K562 (cell line): ENCODE results near the gene IRF1. TPM values are rescaled to one million over a fixed set of nuclear protein-coding genes. Genes with fewer than 3 reads are reported as not detected.

Experiments
- ARNT ChIP-seq, 2 experiments: fragments of 450-650 bp; IDR thresholded peaks; 2 replicates each; pipeline ENCODE4 v1.6.1; 2016; ENCODE audit warnings: mild to moderate bottlenecking in 1 of 2
- CC2D1A ChIP-seq: fragments of 450-650 bp; IDR thresholded peaks from 2 replicates; pipeline ENCODE4 v1.6.1; 2017; ENCODE audit warnings: mild to moderate bottlenecking
- EP400 ChIP-seq: fragments of 450-650 bp; IDR thresholded peaks from 2 replicates; pipeline ENCODE4 v1.6.1; 2017; ENCODE audit warnings: antibody characterized with exemption, mild to moderate bottlenecking, moderate library complexity
- ESRRA ChIP-seq: fragments of 450-650 bp; IDR thresholded peaks from 2 replicates; pipeline ENCODE4 v1.6.1; 2014; ENCODE audit warnings: low read depth, mild to moderate bottlenecking, moderate library complexity, borderline replicate concordance
- ETV1 ChIP-seq: fragments of 450-650 bp; conservative IDR thresholded peaks from 2 replicates; pipeline ENCODE4 v1.6.1; 2016; ENCODE audit warnings: missing genetic modification characterization, control low read depth, low read depth, missing compliant biosample characterization
- NEUROD1 ChIP-seq: fragments of 150-350 bp; IDR thresholded peaks from 2 replicates; pipeline ENCODE4 v1.6.1; 2014; ENCODE audit warnings: borderline replicate concordance, low read length, low read depth; ENCODE audit not compliant: partially characterized antibody
- NRF1 ChIP-seq, 2 experiments: fragments of 450-650 bp; IDR thresholded peaks in 1 of 2; conservative IDR thresholded peaks in 1 of 2; 2 replicates each; pipeline ENCODE4 v1.6.1; 2014; ENCODE audit warnings: mild to moderate bottlenecking in 2 of 2
- RBM39 ChIP-seq: fragments of 200-400 bp; formaldehyde crosslinking; optimal IDR thresholded peaks from 2 replicates; pipeline ENCODE3; 2018; ENCODE audit warnings: low read depth, low read length
- SMC3 ChIP-seq: conservative IDR thresholded peaks from 2 replicates; pipeline ENCODE4 v1.6.1; 2011; ENCODE audit warnings: low read depth, low read length, improper control_type of control experiment; ENCODE audit not compliant: insufficient read depth
- SRF ChIP-seq, 2 experiments: fragments of 250-450, 450-650 bp in 1 of 2; sonication (Bioruptor Pico) in 1 of 2; sonication (generic) in 1 of 2; formaldehyde crosslinking; IDR thresholded peaks; 2 replicates each; pipeline versions ENCODE4 v1.5.0 to v1.5.1; 2020 to 2022; ENCODE audit warnings: mild to moderate bottlenecking in 1 of 2, missing genetic modification reagents in 1 of 2
- TBL1XR1 ChIP-seq, 2 experiments: IDR thresholded peaks; 2 replicates each; pipeline ENCODE4 v1.6.1; 2012; ENCODE audit warnings: improper control_type of control experiment in 2 of 2, low read length in 2 of 2, mild to moderate bottlenecking in 1 of 2
- TEAD4 ChIP-seq, 2 experiments: sonication (generic) in 1 of 2; formaldehyde crosslinking in 1 of 2; IDR thresholded peaks; 2 replicates each; pipeline versions ENCODE4 v1.6.1 to v1.8.0; 2012 to 2022; ENCODE audit warnings: borderline replicate concordance in 1 of 2, inconsistent platforms in 1 of 2, low read length in 1 of 2, mild to moderate bottlenecking in 1 of 2, missing genetic modification reagents in 1 of 2
- ZNF764 ChIP-seq: fragments of 250-450 bp; sonication (Bioruptor Pico); IDR thresholded peaks from 2 replicates; pipeline ENCODE4 v1.4.0; 2020; ENCODE audit warnings: low read depth, mild to moderate bottlenecking, moderate library complexity
- polyA plus RNA-seq, 8 experiments: library from polyadenylated mRNA; depleted of rRNA in 4 of 8; stranded (reverse) in 5 of 8; unstranded in 3 of 8; fragments of >200 nt; fragmentation: Nextera tagmentation in 2 of 8; fragmentation: Illumina TruSeq in 1 of 8; extraction: Ambion mirVana in 2 of 8; extraction: Trizol in 1 of 8; gene quantifications; 2 replicates each; pipeline versions ENCODE4 v1.2.1 to v1.2.3, GENCODE V29; 2011 to 2014; ENCODE audit warnings: inconsistent platforms in 1 of 8, missing spikeins in 1 of 8
- total RNA-seq, 7 experiments: library from RNA; depleted of rRNA in 6 of 7; stranded (reverse); fragments of >200 nt in 6 of 7; fragmentation: Illumina TruSeq in 2 of 7; extraction: Trizol in 2 of 7; gene quantifications; 2 replicates each; pipeline versions ENCODE4 v1.2.1 to v1.2.3, GENCODE V29; 2011 to 2021; ENCODE audit warnings: low replicate concordance in 1 of 7
- TF ChIP-seq, protein P1 (sequence below): fragments of 250-450 bp; sonication (Bioruptor Pico); IDR thresholded peaks from 2 replicates; pipeline ENCODE4 v1.4.0; 2020; ENCODE audit warnings: mild to moderate bottlenecking, moderate library complexity
- TF ChIP-seq, protein P2 (sequence below): fragments of 450-650 bp; formaldehyde crosslinking; IDR thresholded peaks from 2 replicates; pipeline ENCODE4 v1.4.0; 2022; ENCODE audit warnings: missing genetic modification characterization
- TF ChIP-seq, protein P3 (sequence below): fragments of 450-650 bp; formaldehyde crosslinking; IDR thresholded peaks from 2 replicates; pipeline ENCODE4 v1.4.0; 2020; ENCODE audit warnings: mild to moderate bottlenecking, moderate library complexity
- TF ChIP-seq, protein P4 (sequence below): fragments of 250-450 bp; sonication (Bioruptor Pico); IDR thresholded peaks from 2 replicates; pipeline ENCODE4 v1.9.0; 2021; ENCODE audit warnings: mild to moderate bottlenecking, inconsistent platforms
- TF ChIP-seq, protein P5 (sequence below): fragments of 200-800 bp; sonication (Bioruptor generic); IDR thresholded peaks from 2 replicates; pipeline ENCODE4 v1.6.1; 2017; ENCODE audit warnings: missing genetic modification characterization, missing compliant biosample characterization

Gene IRF1
- total and polyA plus RNA-seq, 9 of the 15 experiments (the other 6 are each of a cell fraction or from before 2014, with no cell fraction given): 1.1 to 12.3 (median 5.9) TPM

DNA sequence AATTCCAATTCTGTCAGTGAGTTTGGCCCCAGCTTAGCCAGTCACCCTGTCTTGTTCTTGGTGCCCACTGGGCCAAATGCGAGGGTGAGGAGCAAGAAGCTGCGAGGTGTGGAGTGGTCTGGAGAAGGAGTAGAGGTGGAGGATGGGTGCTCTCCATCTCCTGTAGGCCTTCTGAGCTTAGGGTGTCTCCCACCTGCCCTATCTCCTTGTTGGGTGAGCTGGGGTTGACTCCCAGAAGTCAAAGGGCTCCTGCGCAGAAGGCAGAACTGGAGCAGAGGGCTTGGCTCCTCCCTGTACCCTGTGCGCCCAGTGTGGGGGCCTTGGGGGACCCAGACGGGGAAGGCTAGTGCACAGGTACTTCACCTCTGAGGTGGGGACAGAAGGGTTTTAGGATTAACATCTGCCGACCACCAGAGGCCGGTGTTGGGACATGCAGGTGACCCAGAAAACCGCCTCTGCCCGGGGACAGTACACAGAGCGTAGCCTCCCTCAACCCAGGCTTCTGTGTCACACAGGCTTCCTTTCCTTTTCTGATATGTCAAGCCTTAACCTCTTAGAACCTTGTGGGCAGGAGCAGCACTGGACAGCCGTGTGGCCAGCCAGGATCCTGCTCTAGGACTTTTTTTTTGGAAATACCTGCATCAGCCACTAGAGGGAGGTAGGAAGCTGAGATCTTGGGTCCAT, 35.9 kb upstream of the IRF1 start (continued):
- peak; percentile 17 for TF ChIP-seq NEUROD1
- no peak for TF ChIP-seq ETV1 (tag)
- 0 out of 4 replicates have a peak, but pooled peaks of 1 of the 2 experiments have one; percentile 22 for TF ChIP-seq SRF (CRISPR knock-in tag; IDR thresholded peaks at IDR 0.05)
- TF ChIP-seq, protein P1, sequence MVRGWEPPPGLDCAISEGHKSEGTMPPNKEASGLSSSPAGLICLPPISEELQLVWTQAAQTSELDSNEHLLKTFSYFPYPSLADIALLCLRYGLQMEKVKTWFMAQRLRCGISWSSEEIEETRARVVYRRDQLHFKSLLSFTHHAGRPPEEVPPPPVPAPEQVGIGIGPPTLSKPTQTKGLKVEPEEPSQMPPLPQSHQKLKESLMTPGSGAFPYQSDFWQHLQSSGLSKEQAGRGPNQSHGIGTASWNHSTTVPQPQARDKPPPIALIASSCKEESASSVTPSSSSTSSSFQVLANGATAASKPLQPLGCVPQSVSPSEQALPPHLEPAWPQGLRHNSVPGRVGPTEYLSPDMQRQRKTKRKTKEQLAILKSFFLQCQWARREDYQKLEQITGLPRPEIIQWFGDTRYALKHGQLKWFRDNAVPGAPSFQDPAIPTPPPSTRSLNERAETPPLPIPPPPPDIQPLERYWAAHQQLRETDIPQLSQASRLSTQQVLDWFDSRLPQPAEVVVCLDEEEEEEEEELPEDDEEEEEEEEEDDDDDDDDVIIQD: no peak
- peak in 1 of 2 experiments; percentile 39; a peak in 1 of 4 replicates for TF ChIP-seq TBL1XR1 (IDR thresholded peaks at IDR 0.05; ENCODE audit: low read length in 2 of 2)
- TF ChIP-seq RBM39: no peak
- peak; percentile 37; the same call in 1 of the 2 replicates for TF ChIP-seq TEAD4 (IDR thresholded peaks at IDR 0.05; ENCODE audit: low read length)
- no peak for TF ChIP-seq TEAD4 (CRISPR knock-in tag; IDR thresholded peaks at IDR 0.05; ENCODE audit: borderline replicate concordance)
- TF ChIP-seq, protein P2, sequence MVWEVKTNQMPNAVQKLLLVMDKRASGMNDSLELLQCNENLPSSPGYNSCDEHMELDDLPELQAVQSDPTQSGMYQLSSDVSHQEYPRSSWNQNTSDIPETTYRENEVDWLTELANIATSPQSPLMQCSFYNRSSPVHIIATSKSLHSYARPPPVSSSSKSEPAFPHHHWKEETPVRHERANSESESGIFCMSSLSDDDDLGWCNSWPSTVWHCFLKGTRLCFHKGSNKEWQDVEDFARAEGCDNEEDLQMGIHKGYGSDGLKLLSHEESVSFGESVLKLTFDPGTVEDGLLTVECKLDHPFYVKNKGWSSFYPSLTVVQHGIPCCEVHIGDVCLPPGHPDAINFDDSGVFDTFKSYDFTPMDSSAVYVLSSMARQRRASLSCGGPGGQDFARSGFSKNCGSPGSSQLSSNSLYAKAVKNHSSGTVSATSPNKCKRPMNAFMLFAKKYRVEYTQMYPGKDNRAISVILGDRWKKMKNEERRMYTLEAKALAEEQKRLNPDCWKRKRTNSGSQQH (CRISPR knock-in tag): no peak
- TF ChIP-seq CC2D1A: peak; percentile 61; the same call in 1 of the 2 replicates
- TF ChIP-seq, protein P3, sequence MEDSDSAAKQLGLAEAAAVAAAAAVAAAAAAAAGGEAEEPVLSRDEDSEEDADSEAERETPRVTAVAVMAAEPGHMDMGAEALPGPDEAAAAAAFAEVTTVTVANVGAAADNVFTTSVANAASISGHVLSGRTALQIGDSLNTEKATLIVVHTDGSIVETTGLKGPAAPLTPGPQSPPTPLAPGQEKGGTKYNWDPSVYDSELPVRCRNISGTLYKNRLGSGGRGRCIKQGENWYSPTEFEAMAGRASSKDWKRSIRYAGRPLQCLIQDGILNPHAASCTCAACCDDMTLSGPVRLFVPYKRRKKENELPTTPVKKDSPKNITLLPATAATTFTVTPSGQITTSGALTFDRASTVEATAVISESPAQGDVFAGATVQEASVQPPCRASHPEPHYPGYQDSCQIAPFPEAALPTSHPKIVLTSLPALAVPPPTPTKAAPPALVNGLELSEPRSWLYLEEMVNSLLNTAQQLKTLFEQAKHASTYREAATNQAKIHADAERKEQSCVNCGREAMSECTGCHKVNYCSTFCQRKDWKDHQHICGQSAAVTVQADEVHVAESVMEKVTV: no peak; the same call in 1 of the 2 replicates
- no peak for TF ChIP-seq EP400
- 0 out of 2 replicates have a peak, but pooled peaks have one; percentile 41 for TF ChIP-seq SMC3
- TF ChIP-seq, protein P4, sequence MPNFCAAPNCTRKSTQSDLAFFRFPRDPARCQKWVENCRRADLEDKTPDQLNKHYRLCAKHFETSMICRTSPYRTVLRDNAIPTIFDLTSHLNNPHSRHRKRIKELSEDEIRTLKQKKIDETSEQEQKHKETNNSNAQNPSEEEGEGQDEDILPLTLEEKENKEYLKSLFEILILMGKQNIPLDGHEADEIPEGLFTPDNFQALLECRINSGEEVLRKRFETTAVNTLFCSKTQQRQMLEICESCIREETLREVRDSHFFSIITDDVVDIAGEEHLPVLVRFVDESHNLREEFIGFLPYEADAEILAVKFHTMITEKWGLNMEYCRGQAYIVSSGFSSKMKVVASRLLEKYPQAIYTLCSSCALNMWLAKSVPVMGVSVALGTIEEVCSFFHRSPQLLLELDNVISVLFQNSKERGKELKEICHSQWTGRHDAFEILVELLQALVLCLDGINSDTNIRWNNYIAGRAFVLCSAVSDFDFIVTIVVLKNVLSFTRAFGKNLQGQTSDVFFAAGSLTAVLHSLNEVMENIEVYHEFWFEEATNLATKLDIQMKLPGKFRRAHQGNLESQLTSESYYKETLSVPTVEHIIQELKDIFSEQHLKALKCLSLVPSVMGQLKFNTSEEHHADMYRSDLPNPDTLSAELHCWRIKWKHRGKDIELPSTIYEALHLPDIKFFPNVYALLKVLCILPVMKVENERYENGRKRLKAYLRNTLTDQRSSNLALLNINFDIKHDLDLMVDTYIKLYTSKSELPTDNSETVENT (CRISPR knock-in tag): no peak
- TF ChIP-seq ARNT (IDR thresholded peaks at IDR 0.05): peak in 1 of 2 experiments; percentile 59; a peak in 1 of 4 replicates
- TF ChIP-seq, protein P5, sequence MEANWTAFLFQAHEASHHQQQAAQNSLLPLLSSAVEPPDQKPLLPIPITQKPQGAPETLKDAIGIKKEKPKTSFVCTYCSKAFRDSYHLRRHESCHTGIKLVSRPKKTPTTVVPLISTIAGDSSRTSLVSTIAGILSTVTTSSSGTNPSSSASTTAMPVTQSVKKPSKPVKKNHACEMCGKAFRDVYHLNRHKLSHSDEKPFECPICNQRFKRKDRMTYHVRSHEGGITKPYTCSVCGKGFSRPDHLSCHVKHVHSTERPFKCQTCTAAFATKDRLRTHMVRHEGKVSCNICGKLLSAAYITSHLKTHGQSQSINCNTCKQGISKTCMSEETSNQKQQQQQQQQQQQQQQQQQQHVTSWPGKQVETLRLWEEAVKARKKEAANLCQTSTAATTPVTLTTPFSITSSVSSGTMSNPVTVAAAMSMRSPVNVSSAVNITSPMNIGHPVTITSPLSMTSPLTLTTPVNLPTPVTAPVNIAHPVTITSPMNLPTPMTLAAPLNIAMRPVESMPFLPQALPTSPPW (CRISPR knock-in tag): no peak
- TF ChIP-seq ESRRA: peak; percentile 20; the same call in 1 of the 2 replicates
- TF ChIP-seq ZNF764 (CRISPR knock-in tag): no peak
- TF ChIP-seq NRF1 (conservative IDR thresholded peaks at IDR 0.05 in 1 of 2, IDR thresholded peaks at IDR 0.05 in 1 of 2): peak; percentile 25 to 45; a peak in 1 of 4 replicates
